HFFc6 (cell line): ENCODE measurements around the gene RPL35. TPM values are rescaled to one million over a fixed set of nuclear protein-coding genes. Genes with fewer than 3 reads are reported as not detected.

Experiments used
- DNase-seq: peaks from one replicate; pipeline ENCODE4 v3.0.0-alpha.2; 2018
- H3K27ac Mint-ChIP-seq: 2 replicates; pipeline ENCODE4 v1.8.0; 2020; ENCODE audit warnings: mild to moderate bottlenecking, mixed read lengths
- H3K27me3 Mint-ChIP-seq: 2 replicates; pipeline ENCODE4 v1.8.0; 2021; ENCODE audit warnings: mild to moderate bottlenecking, moderate library complexity, mixed read lengths; ENCODE audit not compliant: insufficient read depth
- H3K36me3 Mint-ChIP-seq: 2 replicates; pipeline ENCODE4 v1.8.0; 2021; ENCODE audit warnings: low read depth, mixed read lengths
- H3K4me1 Mint-ChIP-seq: 2 replicates; pipeline ENCODE4 v1.8.0; 2020; ENCODE audit warnings: low read depth, mixed read lengths
- H3K4me3 Mint-ChIP-seq: 2 replicates; pipeline ENCODE4 v1.8.0; 2020; ENCODE audit warnings: mild to moderate bottlenecking, moderate library complexity, mixed read lengths
- H3K9me3 Mint-ChIP-seq: 2 replicates; pipeline ENCODE4 v1.8.0; 2020; ENCODE audit warnings: mild to moderate bottlenecking, mixed read lengths
- CTCF ChIP-seq: fragments of 200-600 bp; sonication (generic); IDR thresholded peaks from 2 replicates; pipeline ENCODE4 v1.5.0; 2021; ENCODE audit warnings: antibody characterized with exemption, mild to moderate bottlenecking
- total RNA-seq, 6 experiments: library from RNA; stranded (reverse); fragmentation: NEBNext Ultra II Directional; extraction: Animal tissue kit (Norgen Biotek cat#: 25700); gene quantifications; 2 replicates in 1 of 6; 3 replicates in 5 of 6; pipeline ENCODE4 v1.2.3, GENCODE V29; 2021

The RPL35 gene
- total RNA-seq, 6 experiments from 2014 or later = 1,470 to 1,706 (median 1,550) TPM

GRCh38 chr9:124859803-124860581 is 1.8 kb downstream of the RPL35 start:
- no peak for DNase-seq
- H3K4me1 Mint-ChIP-seq = peaks cover 30% of the 10 kb centered on the region
- TF ChIP-seq CTCF = no peak; the same call in 1 of the 2 replicates
- peak overlapping the region; percentile 87 for H3K27ac Mint-ChIP-seq
- H3K4me3 Mint-ChIP-seq = peak overlapping the region; percentile 88
- no peaks in the 10 kb centered on the region for H3K9me3 Mint-ChIP-seq
- peaks cover under 1% of the 10 kb centered on the region; the same call in 1 of the 2 replicates for H3K27me3 Mint-ChIP-seq
- peaks cover 32% of the 10 kb centered on the region for H3K36me3 Mint-ChIP-seq

GRCh38 chr9:124858330-124859046 is 3.3 kb downstream of the RPL35 start:
- peak; percentile 38 for TF ChIP-seq CTCF
- Mint-ChIP-seq H3K36me3 (peaks cover 32% of the 10 kb centered on the region), H3K4me3 (no peak overlapping the region), H3K4me1 (peaks cover 25% of the 10 kb centered on the region), H3K9me3 (no peaks in the 10 kb centered on the region), H3K27me3 (peaks cover 3% of the 10 kb centered on the region), H3K27ac (no peak overlapping the region)
- DNase-seq = no peak

- Mint-ChIP-seq H3K4me1 (peaks cover 25% of the 10 kb centered on the region), H3K27me3 (peaks cover 3% of the 10 kb centered on the region)
- no peak for TF ChIP-seq CTCF
These were observed 4.1 kb downstream of the RPL35 start for GRCh38 chr9:124857533-124858162.

DNA sequence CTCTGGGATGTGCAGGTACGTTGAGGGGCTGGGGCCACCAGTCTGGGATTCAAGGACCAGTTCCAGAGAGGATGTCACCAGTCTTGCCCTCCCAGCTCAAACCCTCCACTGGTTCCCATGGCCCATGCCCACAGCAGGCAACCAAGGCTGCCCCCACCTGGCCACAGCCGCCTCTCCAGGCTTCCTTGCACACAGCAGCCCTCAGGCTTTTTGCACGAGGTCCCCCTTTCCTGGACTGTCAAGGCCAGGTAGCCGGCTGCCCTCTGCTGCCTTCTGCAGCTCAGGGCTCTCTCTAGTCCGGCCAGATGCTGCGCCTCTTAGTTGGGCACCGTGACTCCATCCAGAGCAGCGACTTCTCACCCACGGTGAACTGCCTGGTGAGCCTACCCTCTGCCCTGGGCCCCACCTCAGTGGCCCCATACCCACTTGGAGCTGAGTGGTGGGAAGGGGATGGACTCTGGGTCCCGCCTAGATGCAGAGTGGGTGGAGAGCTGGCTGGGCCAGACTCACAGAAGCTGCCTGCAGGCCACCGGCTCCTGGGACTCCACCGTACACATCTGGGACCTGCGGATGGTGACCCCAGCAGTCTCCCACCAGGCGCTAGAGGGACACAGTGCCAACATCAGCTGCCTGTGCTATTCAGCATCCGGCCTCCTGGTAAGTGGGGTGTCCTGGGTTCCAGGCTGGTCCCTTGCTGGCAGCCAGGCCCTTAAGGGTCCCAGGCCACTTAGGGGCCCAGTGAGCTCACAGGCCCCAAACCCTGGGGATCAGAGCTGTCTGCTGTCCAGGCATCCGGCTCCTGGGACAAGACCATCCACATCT is 5.6 kb downstream of the RPL35 start:
- Mint-ChIP-seq H3K4me1 (peaks cover 22% of the 10 kb centered on the region), H3K9me3 (no peaks in the 10 kb centered on the region), H3K27me3 (peaks cover 3% of the 10 kb centered on the region), H3K36me3 (peaks cover 28% of the 10 kb centered on the region), H3K27ac (no peak overlapping the region), H3K4me3 (no peak overlapping the region)
- DNase-seq = peak; percentile 30
- TF ChIP-seq CTCF = peak; percentile 58

More at GRCh38 chr9:124857533-124858162, 4.1 kb downstream of the RPL35 start:
- H3K27ac Mint-ChIP-seq = no peak overlapping the region; the same call in 1 of the 2 replicates
- peaks cover 32% of the 10 kb centered on the region for H3K36me3 Mint-ChIP-seq
- no peak overlapping the region for H3K4me3 Mint-ChIP-seq
- no peak for DNase-seq
- no peaks in the 10 kb centered on the region for H3K9me3 Mint-ChIP-seq

DNA sequence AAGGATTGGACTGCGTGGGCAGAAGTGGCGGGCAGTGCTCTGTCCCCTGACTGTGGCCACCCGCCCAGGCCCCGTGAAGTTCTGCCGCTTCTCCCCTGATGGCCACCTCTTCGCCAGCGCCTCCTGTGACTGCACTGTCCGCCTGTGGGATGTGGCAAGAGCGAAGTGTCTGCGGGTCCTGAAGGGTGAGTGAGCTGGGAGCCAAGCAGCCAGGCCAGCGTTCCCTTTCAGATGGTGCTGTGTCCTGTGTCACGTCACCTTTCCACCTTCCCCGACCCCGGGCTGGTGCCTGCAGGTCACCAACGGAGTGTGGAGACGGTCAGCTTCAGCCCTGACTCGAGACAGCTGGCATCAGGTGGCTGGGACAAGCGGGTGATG is 6.2 kb downstream of the RPL35 start:
- DNase-seq = no peak
- no peak for TF ChIP-seq CTCF
- peaks cover 21% of the 10 kb centered on the region for H3K4me1 Mint-ChIP-seq
- no peak overlapping the region for H3K4me3 Mint-ChIP-seq
- H3K36me3 Mint-ChIP-seq = peaks cover 22% of the 10 kb centered on the region
- peaks cover 5% of the 10 kb centered on the region for H3K27me3 Mint-ChIP-seq
- no peaks in the 10 kb centered on the region for H3K9me3 Mint-ChIP-seq
- no peak overlapping the region for H3K27ac Mint-ChIP-seq
